Smooth muscle cell of the brain vasculature (primary cell): ENCODE measurements around the gene ABHD16B.

Experiments
- DNase-seq: peaks from one replicate; pipeline ENCODE4 v3.0.0-alpha.2; 2012; ENCODE audit warnings: low read depth, low spot score

Gene ABHD16B

GRCh38 chr20:63895202-63895951, 34.1 kb downstream of the ABHD16B start:
- DNase-seq: no peak

- DNase-seq: no peak
Measured at GRCh38 chr20:63895952-63896263, 34.6 kb downstream of the ABHD16B start.

- DNase-seq: no peak
Measured at GRCh38 chr20:63896264-63897105, 35.2 kb downstream of the ABHD16B start.

GRCh38 chr20:63897978-63898561, 36.8 kb downstream of the ABHD16B start:
- no peak for DNase-seq

GRCh38 chr20:63898882-63899558, 37.7 kb downstream of the ABHD16B start:
- no peak for DNase-seq

GRCh38 chr20:63900413-63900812, 39.1 kb downstream of the ABHD16B start:
- DNase-seq: no peak

GRCh38 chr20:63903796-63904561, 42.7 kb downstream of the ABHD16B start:
- DNase-seq: no peak

- DNase-seq: no peak
Measured at GRCh38 chr20:63908008-63908682, 46.8 kb downstream of the ABHD16B start.

- DNase-seq: no peak
Measured at GRCh38 chr20:63911176-63911575, 49.9 kb downstream of the ABHD16B start.
